GM12878 (cell line): Measurements from ENCODE around the gene DOCK9. TPM values are rescaled to one million over a fixed set of nuclear protein-coding genes. Genes with fewer than 3 reads are reported as not detected.

Experiments
- ATAC-seq: fragments of 200-7000 bp; cut with Tn5 transposase; 3 replicates; pipeline ENCODE4 v1.9.1; 2020; ENCODE audit warnings: mild to moderate bottlenecking, moderate library complexity
- BruUV-seq: library from RNA; stranded (reverse); fragments of 400-500 nt; replicated peaks from 2 replicates; lab custom pipeline; 2021; lab: Mats Ljungman, UMichigan
- CTCF ChIA-PET: fragments of 300-600 bp; sonication (Branson Sonifier 250); formaldehyde crosslinking; extraction: SDS; loops from one replicate; lab custom pipeline; 2021; ENCODE audit warnings: inconsistent platforms; lab: Yijun Ruan, JAX
- POLR2A ChIA-PET: fragments of 350-600 bp; formaldehyde crosslinking; extraction: SDS; loops from one replicate; lab custom pipeline; 2021; ENCODE audit warnings: inconsistent platforms; lab: Charles Lee
- RAD21 ChIA-PET: fragments of 300-600 bp; sonication (Branson Sonifier 250); formaldehyde crosslinking; loops from one replicate; lab custom pipeline; 2023; ENCODE audit warnings: antibody characterized with exemption; ENCODE audit not compliant: unreplicated experiment; lab: Charles Lee
- SMC1A ChIA-PET: fragments of 300-600 bp; sonication (Branson Sonifier 250); formaldehyde crosslinking; loops from one replicate; lab custom pipeline; 2023; ENCODE audit not compliant: unreplicated experiment, uncharacterized antibody; lab: Charles Lee
- DNase-seq: peaks from one replicate; pipeline ENCODE4 v3.0.0-alpha.2; 2011; ENCODE audit warnings: low read depth, low spot score
- FAIRE-seq: peaks from 3 replicates; lab custom pipeline; 2011; peaks lifted over from hg19 to GRCh38; lab: Jason Lieb, UNC
- H2AFZ ChIP-seq: 2 replicates; pipeline ENCODE4 v1.6.0; 2011; ENCODE audit warnings: low read depth, low read length, control low read depth; ENCODE audit not compliant: control insufficient read depth
- H3K27ac ChIP-seq: 2 replicates; pipeline ENCODE4 v1.5.1; 2011; ENCODE audit warnings: control low read depth; ENCODE audit not compliant: control insufficient read depth, insufficient read depth
- H3K27me3 ChIP-seq, 2 experiments: replicated peaks in 1 of 2; 2 replicates each; pipeline versions ENCODE4 v1.6.0 to v1.6.1; 2011; ENCODE audit warnings: low read length in 1 of 2; ENCODE audit not compliant: control insufficient read depth in 2 of 2, insufficient read depth in 2 of 2
- H3K36me3 ChIP-seq, 2 experiments: 2 replicates each; pipeline ENCODE4 v1.5.1; 2011; ENCODE audit warnings: low read length in 1 of 2; ENCODE audit not compliant: control insufficient read depth in 2 of 2, insufficient read depth in 2 of 2
- H3K4me1 ChIP-seq: 2 replicates; pipeline ENCODE4 v1.6.1; 2011; ENCODE audit warnings: mild to moderate bottlenecking, low read length, moderate library complexity, mixed read lengths; ENCODE audit not compliant: control insufficient read depth, insufficient read depth
- H3K4me2 ChIP-seq: 2 replicates; pipeline ENCODE4 v1.6.0; 2011; ENCODE audit warnings: control low read depth; ENCODE audit not compliant: control insufficient read depth, insufficient read depth
- H3K4me3 ChIP-seq: fragments of 200-600 bp; sonication (generic); 2 replicates; pipeline ENCODE4 v1.5.1; 2016
- H3K79me2 ChIP-seq: 2 replicates; pipeline ENCODE4 v1.6.0; 2011; ENCODE audit warnings: low read length; ENCODE audit not compliant: control insufficient read depth, insufficient read depth
- H3K9ac ChIP-seq: 2 replicates; pipeline ENCODE4 v1.8.0; 2011; ENCODE audit warnings: low read length, control low read depth, mixed read lengths; ENCODE audit not compliant: control insufficient read depth, insufficient read depth
- H3K9me3 ChIP-seq: replicated peaks from 3 replicates; pipeline ENCODE4 v1.5.1; 2011; ENCODE audit warnings: mild to moderate bottlenecking, low read length; ENCODE audit not compliant: control insufficient read depth, insufficient read depth
- H4K20me1 ChIP-seq: 2 replicates; pipeline ENCODE4 v1.6.0; 2011; ENCODE audit not compliant: control insufficient read depth, insufficient read depth
- ATF7 ChIP-seq: fragments of 450-650 bp; IDR thresholded peaks from 2 replicates; pipeline ENCODE4 v1.6.1; 2016; ENCODE audit warnings: low read depth, mild to moderate bottlenecking
- CHD4 ChIP-seq: fragments of 200-600 bp; sonication (generic); IDR thresholded peaks from 2 replicates; pipeline ENCODE4 v1.6.1; 2016; ENCODE audit warnings: mild to moderate bottlenecking
- CREB1 ChIP-seq: IDR thresholded peaks from 2 replicates; pipeline ENCODE4 v1.6.1; 2012; ENCODE audit warnings: low read depth, mild to moderate bottlenecking, inconsistent platforms
- E2F8 ChIP-seq: fragments of 450-650 bp; IDR thresholded peaks from 2 replicates; pipeline ENCODE4 v1.6.1; 2018; ENCODE audit warnings: mild to moderate bottlenecking, low read depth, moderate library complexity; ENCODE audit not compliant: partially characterized antibody
- ETV6 ChIP-seq, 2 experiments: fragments of 450-650 bp in 1 of 2; IDR thresholded peaks in 1 of 2; conservative IDR thresholded peaks in 1 of 2; 2 replicates each; pipeline ENCODE4 v1.6.1; 2014; ENCODE audit warnings: antibody characterized with exemption in 1 of 2, borderline replicate concordance in 1 of 2, low read depth in 1 of 2, mild to moderate bottlenecking in 1 of 2, moderate library complexity in 1 of 2
- HDAC2 ChIP-seq: fragments of 200-600 bp; sonication (generic); IDR thresholded peaks from 2 replicates; pipeline ENCODE4 v1.6.1; 2017
- IKZF2 ChIP-seq, 2 experiments: fragments of 450-650 bp; IDR thresholded peaks; 2 replicates each; pipeline ENCODE4 v1.6.1; 2017; ENCODE audit warnings: mild to moderate bottlenecking in 2 of 2, moderate library complexity in 2 of 2
- JUND ChIP-seq: IDR thresholded peaks from 2 replicates; pipeline ENCODE4 v1.6.1; 2012; ENCODE audit warnings: low read depth, mild to moderate bottlenecking, low read length, improper control_type of control experiment, moderate library complexity
- NR2C1 ChIP-seq: fragments of 450-650 bp; IDR thresholded peaks from 2 replicates; pipeline ENCODE4 v1.6.1; 2017; ENCODE audit warnings: antibody characterized with exemption, mild to moderate bottlenecking, moderate library complexity
- NRF1 ChIP-seq: conservative IDR thresholded peaks from 2 replicates; pipeline ENCODE4 v1.6.1; 2011; ENCODE audit warnings: mild to moderate bottlenecking, low read depth, low read length, improper control_type of control experiment
- PRDM15 ChIP-seq: fragments of 450-650 bp; formaldehyde crosslinking; IDR thresholded peaks from 2 replicates; pipeline ENCODE4 v1.4.0; 2020; ENCODE audit warnings: mild to moderate bottlenecking, moderate library complexity
- RAD21 ChIP-seq: IDR thresholded peaks from 2 replicates; pipeline ENCODE4 v1.6.1; 2011; ENCODE audit warnings: mild to moderate bottlenecking, low read depth, low read length, moderate library complexity; ENCODE audit not compliant: insufficient read depth
- RAD51 ChIP-seq: fragments of 450-650 bp; IDR thresholded peaks from 2 replicates; pipeline ENCODE4 v1.6.1; 2016; ENCODE audit warnings: moderate library complexity, mild to moderate bottlenecking, inconsistent platforms
- SMARCA5 ChIP-seq: fragments of 450-650 bp; IDR thresholded peaks from 2 replicates; pipeline ENCODE4 v1.6.1; 2017; ENCODE audit warnings: mild to moderate bottlenecking
- SUZ12 ChIP-seq: fragments of 200-600 bp; sonication (generic); IDR thresholded peaks from one replicate; pipeline ENCODE4 v1.6.1; 2018; ENCODE audit warnings: antibody characterized with exemption, mild to moderate bottlenecking; ENCODE audit not compliant: unreplicated experiment
- ZNF24 ChIP-seq: fragments of 450-650 bp; IDR thresholded peaks from 2 replicates; pipeline ENCODE4 v1.6.1; 2017; ENCODE audit warnings: antibody characterized with exemption, mild to moderate bottlenecking
- ZNF274 ChIP-seq: IDR thresholded peaks from one replicate; pipeline ENCODE4 v1.8.0; 2011; ENCODE audit not compliant: insufficient read length, insufficient read depth
- ZNF622 ChIP-seq: fragments of 450-650 bp; IDR thresholded peaks from 2 replicates; pipeline ENCODE4 v1.6.1; 2017; ENCODE audit warnings: mild to moderate bottlenecking, inconsistent platforms
- WGBS: methylation state at CpG from one replicate; pipeline ENCODE4 v1.1.6; 2016; ENCODE audit warnings: low lambda C conversion rate; ENCODE audit not compliant: insufficient replicate concordance, insufficient coverage; ENCODE audit errors: missing lambda C conversion rate; 5-methylcytosine and 5-hydroxymethylcytosine counted together
- in situ Hi-C: fragments of 300-500 bp; cut with MboI; formaldehyde crosslinking; loops from 9 replicates; pipeline ENCODE4 v1.14.3; 2018; ENCODE audit warnings: mixed read lengths
- intact Hi-C: fragments of 100-400 bp; cut with micrococcal nuclease; formaldehyde crosslinking; loops from one replicate; pipeline ENCODE4 v1.14.2; 2022; ENCODE audit not compliant: unreplicated experiment
- polyA plus RNA-seq, 11 experiments: library from polyadenylated mRNA; depleted of rRNA in 4 of 11; unstranded in 6 of 11; stranded (reverse) in 5 of 11; fragments of >200 nt; fragmentation: Nextera tagmentation in 4 of 11; fragmentation: Illumina TruSeq in 1 of 11; extraction: Ambion mirVana in 4 of 11; extraction: Trizol in 1 of 11; gene quantifications; 1 replicate in 1 of 11; 2 replicates in 10 of 11; pipeline versions ENCODE4 v1.2.1 to v1.2.3, GENCODE V29; 2011 to 2016; ENCODE audit warnings: inconsistent platforms in 2 of 11, missing spikeins in 2 of 11, low read depth in 1 of 11
- total RNA-seq, 4 experiments: library from RNA; depleted of rRNA in 3 of 4; stranded (reverse); fragments of >200 nt in 3 of 4; fragmentation: Illumina TruSeq in 1 of 4; extraction: Trizol in 1 of 4; gene quantifications; 2 replicates each; pipeline versions ENCODE4 v1.2.1 to v1.2.3, GENCODE V29; 2013 to 2021

Gene DOCK9
- total and polyA plus RNA-seq, 10 of the 15 experiments (the other 5 are each of a cell fraction or from before 2014, with no cell fraction given), result 0.09 to 2.9 (median 0.74) TPM

- no peaks in the 10 kb centered on the region for H3K79me2 ChIP-seq
- H3K9me3 ChIP-seq, result no peaks in the 10 kb centered on the region
- H3K36me3 ChIP-seq, result no peaks in the 10 kb centered on the region
- DNase-seq, result no peak
- WGBS, result 22% methylated on average over 3 of the region's 3 CpGs
- POLR2A ChIA-PET, result no interaction called here
- ATAC-seq, result no peak
- RAD21 ChIA-PET, result no interaction called here
- H3K4me3 ChIP-seq, result no peak overlapping the region
- SMC1A ChIA-PET, result interaction anchor here (0.9 kb wide), 1 partner anchor 21 kb away, joined by 4 read pairs; no protein-coding TSS in a partner anchor
- FAIRE-seq, result no peak
- H3K4me2 ChIP-seq, result no peak overlapping the region
- TF ChIP-seq HDAC2 (no peak), CHD4 (no peak), NR2C1 (no peak), RAD51 (no peak), IKZF2 (IDR thresholded peaks at IDR 0.05) (no peak), SMARCA5 (no peak), RAD21 (no peak), E2F8 (no peak), ATF7 (no peak), NRF1 (no peak), ETV6 (conservative IDR thresholded peaks at IDR 0.05 in 1 of 2, IDR thresholded peaks at IDR 0.05 in 1 of 2; ENCODE audit: borderline replicate concordance in 1 of 2, low read depth in 1 of 2) (no peak), SUZ12 (no peak), CREB1 (no peak), ZNF274 (no peak), JUND (no peak), ZNF622 (no peak), PRDM15 (CRISPR knock-in tag) (no peak), ZNF24 (no peak)
- TF ChIP-seq, all 136 proteins: peak for 0
- CTCF ChIA-PET, result no interaction called here
- H3K27ac ChIP-seq, result no peak overlapping the region
- 0 out of 4 replicates have a peak, but pooled peaks cover 0 to 3% of the 10 kb centered on the region in 2 experiments for H3K27me3 ChIP-seq
- H3K9ac ChIP-seq, result no peak overlapping the region
- BruUV-seq, result no TSS peak
- in situ Hi-C loops (no loop called here), intact Hi-C loops (no loop called here)
- H2AFZ ChIP-seq, result no peak overlapping the region
- no peaks in the 10 kb centered on the region for H4K20me1 ChIP-seq
- H3K4me1 ChIP-seq, result peaks cover 6% of the 10 kb centered on the region; the same call in 1 of the 2 replicates
Measured at GRCh38 chr13:99004978-99005377, 27.1 kb upstream of the DOCK9 start.
